Measurements from ENCODE around the gene ZNF683.

ZNF683 gene

GRCh38 chr1:26358411-26359384 lies 13.9 kb downstream of the ZNF683 start:
- Histone ChIP-seq H2AFZ (ENCODE audit: low read depth, low read length) (no peak overlapping the region), H3K79me1 (replicated peaks; ENCODE audit: low read length, poor library complexity, severe bottlenecking) (no peaks in the 10 kb centered on the region), H4K91ac (ENCODE audit: low read length) (no peak overlapping the region), H3K27ac (ENCODE audit: low read length, poor library complexity, severe bottlenecking) (no peak overlapping the region), H3K4me2 (ENCODE audit: low read length, poor library complexity, severe bottlenecking) (no peak overlapping the region), H3K36me3 (ENCODE audit: control insufficient read depth in 1 of 2, insufficient read depth in 2 of 2, low read depth in 1 of 2, low read length in 2 of 2) (no peaks in the 10 kb centered on the region), H2BK120ac (ENCODE audit: low read depth, low read length) (no peak overlapping the region), H2BK12ac (ENCODE audit: low read length in 2 of 2) (no peak overlapping the region), H3K4me1 (ENCODE audit: control insufficient read depth, insufficient read depth, low read depth, low read length) (peaks cover 5% of the 10 kb centered on the region), H3K27me3 (ENCODE audit: control insufficient read depth in 1 of 2, insufficient read depth in 1 of 2, low read length in 2 of 2) (peaks cover 74 to 91% of the 10 kb centered on the region in 2 experiments), H2AK5ac (ENCODE audit: low read length, severe bottlenecking) (no peak overlapping the region), H4K8ac (ENCODE audit: low read length) (no peak overlapping the region), H2BK5ac (ENCODE audit: low read depth, low read length, poor library complexity, severe bottlenecking) (no peak overlapping the region), H3K9me3 (ENCODE audit: control insufficient read depth, low read length) (no peaks in the 10 kb centered on the region), H3K4ac (ENCODE audit: low read depth in 1 of 2, low read length in 2 of 2) (no peak overlapping the region), H3K23ac (ENCODE audit: low read length in 2 of 2) (no peak overlapping the region), H2BK15ac (ENCODE audit: low read depth, poor library complexity, severe bottlenecking) (no peak overlapping the region), H3K14ac (ENCODE audit: low read length in 2 of 2) (no peak overlapping the region), H3K18ac (ENCODE audit: low read depth in 1 of 2, low read length in 2 of 2) (no peak overlapping the region), H3K9ac (ENCODE audit: low read length) (no peak overlapping the region), H3K4me3 (ENCODE audit: insufficient read depth in 1 of 2, low read depth in 1 of 2, low read length in 2 of 2) (no peak overlapping the region)
- no peak for DNase-seq
- 55% methylated on average over 12 of the region's 15 CpGs for WGBS

- H2BK120ac ChIP-seq (ENCODE audit: low read depth, low read length): no peak overlapping the region
- H3K36me3 ChIP-seq (ENCODE audit: control insufficient read depth in 1 of 2, insufficient read depth in 2 of 2, low read depth in 1 of 2, low read length in 2 of 2): no peaks in the 10 kb centered on the region
- H3K9me3 ChIP-seq (ENCODE audit: control insufficient read depth, low read length): no peaks in the 10 kb centered on the region
- H3K18ac ChIP-seq (ENCODE audit: low read depth in 1 of 2, low read length in 2 of 2): no peak overlapping the region
- no peak overlapping the region for H3K9ac ChIP-seq (ENCODE audit: low read length)
- no peak overlapping the region for H3K4ac ChIP-seq (ENCODE audit: low read depth in 1 of 2, low read length in 2 of 2)
- H4K8ac ChIP-seq (ENCODE audit: low read length): no peak overlapping the region
- H3K23ac ChIP-seq (ENCODE audit: low read length in 2 of 2): no peak overlapping the region
- no peak overlapping the region for H2BK15ac ChIP-seq (ENCODE audit: low read depth, poor library complexity, severe bottlenecking)
- no peaks in the 10 kb centered on the region for H3K79me1 ChIP-seq (replicated peaks; ENCODE audit: low read length, poor library complexity, severe bottlenecking)
- H2AFZ ChIP-seq (ENCODE audit: low read depth, low read length): no peak overlapping the region
- DNase-seq: no peak
- WGBS: 88% methylated on average over 9 of the region's 10 CpGs
- no peak overlapping the region for H2BK12ac ChIP-seq (ENCODE audit: low read length in 2 of 2)
- H3K27me3 ChIP-seq (ENCODE audit: control insufficient read depth in 1 of 2, insufficient read depth in 1 of 2, low read length in 2 of 2): peaks cover 64 to 77% of the 10 kb centered on the region in 2 experiments
- H3K4me2 ChIP-seq (ENCODE audit: low read length, poor library complexity, severe bottlenecking): no peak overlapping the region
- H2AK5ac ChIP-seq (ENCODE audit: low read length, severe bottlenecking): no peak overlapping the region
- no peak overlapping the region for H3K27ac ChIP-seq (ENCODE audit: low read length, poor library complexity, severe bottlenecking)
- no peak overlapping the region for H3K14ac ChIP-seq (ENCODE audit: low read length in 2 of 2)
- H4K91ac ChIP-seq (ENCODE audit: low read length): no peak overlapping the region
- no peak overlapping the region for H3K4me3 ChIP-seq (ENCODE audit: insufficient read depth in 1 of 2, low read depth in 1 of 2, low read length in 2 of 2)
- H2BK5ac ChIP-seq (ENCODE audit: low read depth, low read length, poor library complexity, severe bottlenecking): no peak overlapping the region
- peaks cover 5% of the 10 kb centered on the region for H3K4me1 ChIP-seq (ENCODE audit: control insufficient read depth, insufficient read depth, low read depth, low read length)
Measured at GRCh38 chr1:26357121-26357602, 15.4 kb downstream of the ZNF683 start.

- Histone ChIP-seq H4K91ac (ENCODE audit: low read length) (no peak overlapping the region), H3K9ac (ENCODE audit: low read length) (no peak overlapping the region), H3K14ac (ENCODE audit: low read length in 2 of 2) (no peak overlapping the region), H2BK12ac (ENCODE audit: low read length in 2 of 2) (no peak overlapping the region), H2BK15ac (ENCODE audit: low read depth, poor library complexity, severe bottlenecking) (no peak overlapping the region), H3K4me3 (ENCODE audit: insufficient read depth in 1 of 2, low read depth in 1 of 2, low read length in 2 of 2) (no peak overlapping the region), H2BK120ac (ENCODE audit: low read depth, low read length) (no peak overlapping the region), H2BK5ac (ENCODE audit: low read depth, low read length, poor library complexity, severe bottlenecking) (no peak overlapping the region), H2AFZ (ENCODE audit: low read depth, low read length) (no peak overlapping the region), H2AK5ac (ENCODE audit: low read length, severe bottlenecking) (no peak overlapping the region), H3K4ac (ENCODE audit: low read depth in 1 of 2, low read length in 2 of 2) (no peak overlapping the region), H3K27me3 (ENCODE audit: control insufficient read depth in 1 of 2, insufficient read depth in 1 of 2, low read length in 2 of 2) (peaks cover 55 to 69% of the 10 kb centered on the region in 2 experiments), H4K8ac (ENCODE audit: low read length) (no peak overlapping the region), H3K4me1 (ENCODE audit: control insufficient read depth, insufficient read depth, low read depth, low read length) (peaks cover 11% of the 10 kb centered on the region), H3K79me1 (replicated peaks; ENCODE audit: low read length, poor library complexity, severe bottlenecking) (no peaks in the 10 kb centered on the region), H3K4me2 (ENCODE audit: low read length, poor library complexity, severe bottlenecking) (no peak overlapping the region), H3K23ac (ENCODE audit: low read length in 2 of 2) (no peak overlapping the region), H3K9me3 (ENCODE audit: control insufficient read depth, low read length) (no peaks in the 10 kb centered on the region), H3K27ac (ENCODE audit: low read length, poor library complexity, severe bottlenecking) (no peak overlapping the region), H3K36me3 (ENCODE audit: control insufficient read depth in 1 of 2, insufficient read depth in 2 of 2, low read depth in 1 of 2, low read length in 2 of 2) (no peaks in the 10 kb centered on the region), H3K18ac (ENCODE audit: low read depth in 1 of 2, low read length in 2 of 2) (no peak overlapping the region)
- 93% methylated on average over 4 of the region's 5 CpGs for WGBS
- no peak for DNase-seq
Measured at GRCh38 chr1:26356106-26356505, 16.4 kb downstream of the ZNF683 start.

- Histone ChIP-seq H3K36me3 (ENCODE audit: control insufficient read depth in 1 of 2, insufficient read depth in 2 of 2, low read depth in 1 of 2, low read length in 2 of 2) (no peaks in the 10 kb centered on the region), H4K91ac (ENCODE audit: low read length) (no peak overlapping the region), H3K4me2 (ENCODE audit: low read length, poor library complexity, severe bottlenecking) (no peak overlapping the region), H2BK120ac (ENCODE audit: low read depth, low read length) (no peak overlapping the region), H3K14ac (ENCODE audit: low read length in 2 of 2) (no peak overlapping the region), H3K18ac (ENCODE audit: low read depth in 1 of 2, low read length in 2 of 2) (no peak overlapping the region), H3K27ac (ENCODE audit: low read length, poor library complexity, severe bottlenecking) (no peak overlapping the region), H3K27me3 (ENCODE audit: control insufficient read depth in 1 of 2, insufficient read depth in 1 of 2, low read length in 2 of 2) (peaks cover 44 to 57% of the 10 kb centered on the region in 2 experiments), H2BK12ac (ENCODE audit: low read length in 2 of 2) (no peak overlapping the region), H2BK15ac (ENCODE audit: low read depth, poor library complexity, severe bottlenecking) (no peak overlapping the region), H2AFZ (ENCODE audit: low read depth, low read length) (no peak overlapping the region), H3K4me3 (ENCODE audit: insufficient read depth in 1 of 2, low read depth in 1 of 2, low read length in 2 of 2) (no peak overlapping the region), H3K9me3 (ENCODE audit: control insufficient read depth, low read length) (no peaks in the 10 kb centered on the region), H4K8ac (ENCODE audit: low read length) (no peak overlapping the region), H3K4ac (ENCODE audit: low read depth in 1 of 2, low read length in 2 of 2) (no peak overlapping the region), H3K79me1 (replicated peaks; ENCODE audit: low read length, poor library complexity, severe bottlenecking) (no peaks in the 10 kb centered on the region), H2AK5ac (ENCODE audit: low read length, severe bottlenecking) (no peak overlapping the region), H2BK5ac (ENCODE audit: low read depth, low read length, poor library complexity, severe bottlenecking) (no peak overlapping the region), H3K9ac (ENCODE audit: low read length) (no peak overlapping the region), H3K23ac (ENCODE audit: low read length in 2 of 2) (no peak overlapping the region), H3K4me1 (ENCODE audit: control insufficient read depth, insufficient read depth, low read depth, low read length) (peaks cover 15% of the 10 kb centered on the region)
- no peak for DNase-seq
- WGBS: 97% methylated on average over 7 of the region's 9 CpGs
Measured at GRCh38 chr1:26354972-26355371, 17.6 kb downstream of the ZNF683 start.

All from mesenchymal stem cell (in vitro differentiated cells and primary cell).